Lung (tissue), 12 donors: ENCODE data around the gene CDC27. TPM values are rescaled to one million over a fixed set of nuclear protein-coding genes. Genes with fewer than 3 reads are reported as not detected.

Experiments used
- ATAC-seq: fragments of 200-7000 bp; cut with Tn5 transposase; one replicate; pipeline ENCODE4 v1.9.1; 2020; ENCODE audit warnings: moderate number of reproducible peaks; ENCODE audit not compliant: insufficient read depth, low FRiP score
- DNase-seq, 3 donors: peaks; one replicate each; pipeline ENCODE4 v3.0.0-alpha.2; 2013 to 2017
- H3K27ac ChIP-seq, 2 donors: one replicate each; pipeline ENCODE4 v1.5.1; 2013; ENCODE audit warnings: mild to moderate bottlenecking in 2 of 2, moderate library complexity in 2 of 2, control low read depth in 1 of 2, inconsistent platforms in 1 of 2, low read depth in 1 of 2, low read length in 1 of 2
- H3K27me3 ChIP-seq, 3 donors: one replicate each; pipeline ENCODE4 v1.5.1; 2013; ENCODE audit warnings: low read length in 2 of 3; ENCODE audit not compliant: control insufficient read depth in 3 of 3, insufficient read depth in 3 of 3
- H3K36me3 ChIP-seq, 4 donors: one replicate each; pipeline ENCODE4 v1.5.1; 2013; ENCODE audit warnings: low read length in 4 of 4, mild to moderate bottlenecking in 1 of 4, moderate library complexity in 1 of 4; ENCODE audit not compliant: control insufficient read depth in 4 of 4, insufficient read depth in 4 of 4
- H3K4me1 ChIP-seq, 5 donors: one replicate each; pipeline ENCODE4 v1.5.1; 2013; ENCODE audit warnings: low read length in 5 of 5, mild to moderate bottlenecking in 2 of 5, moderate library complexity in 1 of 5; ENCODE audit not compliant: control insufficient read depth in 5 of 5, insufficient read depth in 5 of 5
- H3K4me3 ChIP-seq: one replicate; pipeline ENCODE4 v1.5.1; 2013; ENCODE audit warnings: mild to moderate bottlenecking, control low read depth, moderate library complexity
- H3K9ac ChIP-seq, 2 donors: one replicate each; pipeline ENCODE4 v1.5.1; 2013; ENCODE audit warnings: low read length in 2 of 2, control low read depth in 1 of 2; ENCODE audit not compliant: insufficient read depth in 1 of 2
- H3K9me3 ChIP-seq, 4 donors: one replicate each; pipeline ENCODE4 v1.5.1; 2013; ENCODE audit warnings: low read length in 3 of 4, mild to moderate bottlenecking in 1 of 4, moderate library complexity in 1 of 4; ENCODE audit not compliant: control insufficient read depth in 4 of 4, insufficient read depth in 3 of 4
- CTCF ChIP-seq: IDR thresholded peaks from 2 replicates; pipeline ENCODE4 v1.5.1; 2012; ENCODE audit warnings: mild to moderate bottlenecking; ENCODE audit errors: control extremely low read depth, extremely low read depth
- whole genome bisulfite sequencing, 2 donors: extraction: QIAGEN DNeasy Blood & Tissue Kit; methylation state at CpG; one replicate each; pipeline ENCODE4 v1.1.7; 2013; 5-methylcytosine and 5-hydroxymethylcytosine counted together
- polyA plus RNA-seq, 2 donors: library from polyadenylated mRNA; stranded (reverse); fragments of 200-250 nt; gene quantifications; one replicate each; pipeline ENCODE4 v1.2.1, GENCODE V29; 2013
- total RNA-seq, 2 donors: library from RNA; depleted of rRNA in 1 of 2; stranded (reverse); fragments of >200 nt in 1 of 2; gene quantifications; one replicate each; pipeline ENCODE4 v1.2.1, GENCODE V29; 2014 to 2021
- donor health status: control.
- donor health status: control.
- donor health status: Bipolar disorder and iron deficiency.
- donor health status: healthy.
- donor health status: DM: yes; HTN: yes; CAD: no.

Gene CDC27
- total and polyA plus RNA-seq, 4 donors = 13.6 to 74.1 (median 46.1) TPM

- WGBS, 2 donors = 94 to 97% methylated on average over 3 of the region's 3 CpGs
These were observed 25.8 kb upstream of the CDC27 start for GRCh38 chr17:47214931-47215330.

GRCh38 chr17:47213540-47213939, 24.4 kb upstream of the CDC27 start:
- TF ChIP-seq CTCF = no peak
- Histone ChIP-seq H3K27me3 (no peaks in the 10 kb centered on the region), H3K36me3 (no peaks in the 10 kb centered on the region), H3K4me3 (no peak overlapping the region), H3K27ac (no peak overlapping the region), H3K9ac (no peak overlapping the region), H3K4me1 (peaks cover 3 to 8% (median 4%) of the 10 kb centered on the region in 5 donors), H3K9me3 (no peaks in the 10 kb centered on the region)
- no peak for ATAC-seq
- no peak for DNase-seq
- 65 to 76% methylated on average over 4 of the region's 4 CpGs for WGBS, 2 donors

More at GRCh38 chr17:47214931-47215330, 25.8 kb upstream of the CDC27 start:
- no peak overlapping the region for H3K4me3 ChIP-seq
- no peak overlapping the region for H3K27ac ChIP-seq
- H3K9ac ChIP-seq = no peak overlapping the region
- H3K4me1 ChIP-seq = peaks cover 3 to 6% (median 4%) of the 10 kb centered on the region in 5 donors
- H3K27me3 ChIP-seq = no peaks in the 10 kb centered on the region
- no peaks in the 10 kb centered on the region for H3K36me3 ChIP-seq
- no peaks in the 10 kb centered on the region for H3K9me3 ChIP-seq
- TF ChIP-seq CTCF = no peak
- DNase-seq (no peak), ATAC-seq (no peak)

GRCh38 chr17:47212458-47212857, 23.4 kb upstream of the CDC27 start:
- H3K9ac ChIP-seq = no peak overlapping the region
- TF ChIP-seq CTCF = no peak
- peaks cover 3 to 8% (median 4%) of the 10 kb centered on the region in 5 donors for H3K4me1 ChIP-seq
- no peaks in the 10 kb centered on the region for H3K27me3 ChIP-seq
- DNase-seq = no peak
- WGBS, 2 donors = 92 to 94% methylated on average over 2 of the region's 2 CpGs
- no peaks in the 10 kb centered on the region for H3K9me3 ChIP-seq
- ATAC-seq = no peak
- H3K4me3 ChIP-seq = no peak overlapping the region
- H3K36me3 ChIP-seq = no peaks in the 10 kb centered on the region
- no peak overlapping the region for H3K27ac ChIP-seq

GRCh38 chr17:47210779-47211178, 21.7 kb upstream of the CDC27 start:
- Histone ChIP-seq H3K4me1 (peaks cover 3 to 13% (median 4%) of the 10 kb centered on the region in 5 donors), H3K9me3 (no peaks in the 10 kb centered on the region), H3K36me3 (no peaks in the 10 kb centered on the region), H3K9ac (no peak overlapping the region), H3K27ac (no peak overlapping the region), H3K27me3 (no peaks in the 10 kb centered on the region), H3K4me3 (no peak overlapping the region)
- no peak for TF ChIP-seq CTCF
- DNase-seq = no peak
- WGBS, 2 donors = 86 to 89% methylated on average over 2 of the region's 2 CpGs
- ATAC-seq = no peak
